Glomerular visceral epithelial cell (primary cell): Measurements from ENCODE around the gene FMOD.
"Not testable (repeated sequence)": the region's sequence is repeated elsewhere in the genome, so short reads cannot be mapped to it uniquely, and the experiment has no call there.

Experiments
- DNase-seq: peaks from one replicate; pipeline ENCODE4 v3.0.0-alpha.2; 2016; ENCODE audit errors: extremely low spot score

FMOD gene

GRCh38 chr1:203326830-203327683 is 23.9 kb downstream of the FMOD start:
- peak; percentile 90 for DNase-seq

DNA sequence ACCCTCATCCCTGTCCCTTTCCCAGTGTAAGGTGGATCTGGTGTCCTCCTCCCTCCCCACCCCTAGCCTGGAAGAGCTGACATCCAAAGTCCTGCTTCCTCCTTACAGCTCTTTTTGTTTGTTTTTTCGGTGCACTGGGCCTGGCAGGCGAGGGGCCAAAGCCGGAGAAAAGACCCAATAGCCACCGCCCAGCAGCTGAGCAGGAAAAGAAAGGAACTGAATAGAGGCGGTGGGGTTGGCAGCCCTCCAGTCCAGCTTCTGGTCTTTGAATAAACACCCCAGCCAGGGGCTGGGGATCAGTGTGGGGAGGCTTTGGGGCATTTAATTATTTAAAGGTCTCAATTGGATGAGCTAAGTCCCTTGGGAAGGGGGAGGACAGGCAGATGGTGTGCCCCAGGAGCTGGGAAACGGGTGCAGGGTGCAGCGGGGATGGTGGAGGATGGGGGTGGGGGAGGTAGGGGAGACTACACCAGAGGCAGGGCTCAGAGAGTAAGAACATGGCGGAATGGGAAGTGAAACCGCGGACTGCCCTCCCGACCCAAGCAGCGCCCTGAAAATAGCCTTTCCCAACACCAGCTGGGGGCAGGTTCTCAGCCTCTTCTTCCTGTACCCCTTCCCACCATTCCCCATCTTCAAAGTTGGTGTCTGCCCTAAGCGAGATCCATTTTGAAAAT is 25.4 kb downstream of the FMOD start:
- DNase-seq: no peak

DNA sequence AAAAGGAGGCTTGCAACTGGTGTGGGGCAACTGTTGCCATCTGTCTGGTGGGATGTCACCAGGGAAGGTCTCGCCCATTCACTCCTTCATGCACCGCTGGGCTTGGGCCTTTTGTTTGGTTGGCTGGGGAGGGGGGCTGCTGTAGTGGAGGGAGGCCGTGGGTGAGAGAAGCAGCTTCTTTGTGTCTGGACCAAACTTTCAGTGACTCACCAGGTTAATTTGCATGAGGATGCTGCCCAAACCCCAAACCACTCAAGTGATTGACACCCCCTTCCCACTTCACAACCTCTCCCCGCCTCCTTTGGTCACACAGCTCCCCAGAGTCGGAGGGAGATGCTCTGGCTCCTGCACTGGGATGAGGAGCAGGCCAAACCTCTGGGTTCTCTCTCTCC is 25.9 kb downstream of the FMOD start:
- no peak for DNase-seq

DNA sequence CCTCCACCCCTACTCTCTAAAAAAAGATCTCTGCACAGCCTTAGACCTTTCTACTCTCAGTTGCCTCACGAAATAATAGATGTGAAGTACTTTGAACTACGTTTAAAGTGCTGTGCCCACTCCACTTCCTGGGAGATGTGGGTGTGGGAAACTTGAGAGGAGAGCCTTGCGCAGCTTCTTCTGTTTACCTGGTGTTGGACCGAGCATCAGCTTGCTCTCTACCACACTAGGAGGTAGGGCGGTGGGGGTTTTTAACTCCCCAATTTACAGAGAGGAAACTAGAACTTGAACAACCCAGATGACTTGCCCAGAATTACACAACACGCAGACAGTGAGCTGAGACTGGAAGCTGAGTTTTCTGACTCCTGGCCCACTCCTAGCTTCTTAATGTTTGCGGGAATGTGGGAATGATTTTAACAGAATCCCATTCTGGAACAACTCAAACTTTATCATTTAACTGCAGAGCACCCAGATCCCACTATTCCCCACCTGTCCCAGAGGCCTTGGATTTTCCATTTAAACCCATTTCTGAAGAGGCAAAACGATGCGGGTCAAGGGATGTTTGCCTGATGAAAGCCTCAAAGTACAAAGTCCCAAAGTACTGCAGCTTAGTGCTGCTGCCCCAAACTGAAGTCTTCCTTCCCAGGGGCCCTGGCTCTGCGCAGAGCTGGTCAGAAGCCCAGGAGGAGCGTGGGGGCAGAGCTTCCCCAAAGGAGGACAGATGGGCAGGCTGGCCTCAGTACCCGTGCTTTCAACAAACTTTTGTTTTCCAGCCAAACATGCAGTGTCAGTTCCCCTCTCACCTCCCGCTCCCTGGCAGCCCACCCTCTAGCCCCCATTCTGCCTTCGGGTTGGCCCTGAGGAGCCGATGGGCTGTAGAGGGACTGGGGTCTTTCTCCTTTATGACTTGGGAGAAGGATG is 26.6 kb downstream of the FMOD start:
- no peak for DNase-seq

- no peak for DNase-seq
Measured at GRCh38 chr1:203323587-203323986, 27.3 kb downstream of the FMOD start.

GRCh38 chr1:203322500-203323179 is 28.3 kb downstream of the FMOD start:
- DNase-seq: no peak

DNA sequence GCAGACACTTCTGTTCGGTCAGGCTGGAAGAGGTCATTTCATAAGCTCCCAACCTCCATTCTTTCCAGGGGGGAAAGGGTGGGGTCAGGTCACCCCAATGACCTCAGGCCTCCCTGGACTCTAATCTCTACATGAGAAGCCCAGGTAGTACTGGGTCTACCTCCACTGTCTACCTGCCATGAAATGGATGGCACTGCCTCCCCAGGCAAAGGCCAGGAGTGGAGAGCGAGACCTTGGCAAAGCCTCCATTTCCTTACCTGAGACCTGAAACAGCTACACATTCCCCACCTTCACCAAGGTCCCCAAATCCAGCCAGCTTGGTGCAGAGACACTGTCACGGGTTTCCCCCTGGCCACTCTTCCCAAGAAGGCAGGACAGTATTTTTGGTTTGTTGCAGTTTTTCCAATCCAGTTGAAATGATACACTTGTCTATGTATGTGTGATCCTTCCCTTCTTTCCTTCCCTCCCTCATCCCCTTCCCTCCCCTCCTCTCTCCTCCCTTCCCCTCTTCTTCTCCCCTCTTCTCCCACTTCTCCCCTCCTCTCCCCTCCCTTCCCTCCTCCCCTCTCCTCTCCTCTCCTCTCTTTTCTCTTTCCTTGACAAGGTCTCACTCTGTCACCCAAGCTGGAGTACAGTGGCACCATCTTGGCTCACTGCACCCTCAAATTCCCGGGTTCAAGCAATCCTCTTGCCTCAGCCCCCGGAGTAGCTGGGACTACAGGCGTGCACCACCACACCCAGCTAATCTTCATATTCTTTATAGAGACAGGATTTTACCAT is 29.5 kb downstream of the FMOD start:
- DNase-seq: no peak

DNA sequence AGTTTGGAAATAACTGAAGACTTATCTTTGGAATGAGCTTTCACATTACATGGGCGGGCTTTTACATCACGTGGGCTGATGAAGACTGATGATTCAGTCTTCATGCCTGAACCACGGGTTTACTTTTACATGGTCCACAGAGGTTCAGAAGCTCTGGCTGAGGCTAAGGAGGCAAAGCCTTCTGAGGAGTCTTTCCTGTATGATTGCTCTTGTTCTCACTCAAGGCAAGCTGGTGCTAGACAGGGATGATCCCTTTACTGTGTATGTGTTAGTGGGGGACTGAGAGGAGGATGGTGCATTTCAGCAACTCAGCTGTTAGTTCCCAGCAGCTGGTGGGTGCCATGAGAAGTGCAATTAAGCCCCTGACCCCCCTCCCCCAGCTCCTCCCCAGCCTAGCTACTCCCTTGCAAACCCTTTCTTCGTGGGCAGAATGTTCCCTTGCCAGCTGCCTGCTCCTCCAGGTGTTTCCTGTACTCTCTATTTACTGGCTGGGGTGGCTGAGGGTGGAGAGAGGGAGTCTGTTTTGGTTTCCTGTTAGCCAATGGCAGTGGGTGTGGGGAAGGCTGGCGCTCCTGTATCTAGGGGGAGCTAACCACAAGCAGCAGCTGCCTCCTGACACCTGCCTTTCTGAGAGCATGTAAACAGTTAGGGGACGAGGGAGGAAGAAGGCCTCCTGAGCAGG is 30.2 kb downstream of the FMOD start:
- DNase-seq: no peak

DNA sequence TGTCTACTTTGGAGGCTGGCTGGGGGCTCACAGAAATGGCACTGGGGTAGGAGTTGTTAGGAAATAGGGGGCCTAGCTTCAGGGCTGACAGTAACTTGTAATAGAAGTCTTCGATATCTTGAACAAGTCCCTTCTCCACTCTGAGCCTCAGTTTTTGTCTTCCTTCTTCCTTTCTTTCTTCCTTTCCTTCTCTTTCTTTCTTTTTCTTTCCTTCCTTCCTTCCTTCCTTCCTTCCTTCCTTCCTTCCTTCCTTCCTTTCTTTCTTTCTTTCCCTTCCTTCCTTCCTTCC is 32.7 kb downstream of the FMOD start:
- DNase-seq: no peak

GRCh38 chr1:203317429-203318228 is 33.3 kb downstream of the FMOD start:
- no peak for DNase-seq

- no peak for DNase-seq
Measured at GRCh38 chr1:203316626-203317093, 34.3 kb downstream of the FMOD start.

GRCh38 chr1:203314025-203314759 is 36.7 kb downstream of the FMOD start:
- not testable (repeated sequence) for DNase-seq

- no peak for DNase-seq
Measured at GRCh38 chr1:203311368-203312301, 39.3 kb downstream of the FMOD start.

DNA sequence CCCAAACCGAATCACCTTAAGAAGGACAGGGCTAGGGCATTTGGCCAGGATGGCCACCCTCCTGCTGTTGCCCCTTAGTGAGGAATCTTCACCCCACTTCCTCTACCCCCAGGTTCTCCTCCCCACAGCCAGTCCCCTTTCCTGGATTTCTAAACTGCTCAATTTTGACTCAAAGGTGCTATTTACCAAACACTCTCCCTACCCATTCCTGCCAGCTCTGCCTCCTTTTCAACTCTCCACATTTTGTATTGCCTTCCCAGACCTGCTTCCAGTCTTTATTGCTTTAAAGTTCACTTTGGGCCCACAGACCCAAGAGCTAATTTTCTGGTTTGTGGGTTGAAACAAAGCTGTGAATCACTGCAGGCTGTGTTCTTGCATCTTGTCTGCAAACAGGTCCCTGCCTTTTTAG is 42.0 kb downstream of the FMOD start:
- no peak for DNase-seq

DNA sequence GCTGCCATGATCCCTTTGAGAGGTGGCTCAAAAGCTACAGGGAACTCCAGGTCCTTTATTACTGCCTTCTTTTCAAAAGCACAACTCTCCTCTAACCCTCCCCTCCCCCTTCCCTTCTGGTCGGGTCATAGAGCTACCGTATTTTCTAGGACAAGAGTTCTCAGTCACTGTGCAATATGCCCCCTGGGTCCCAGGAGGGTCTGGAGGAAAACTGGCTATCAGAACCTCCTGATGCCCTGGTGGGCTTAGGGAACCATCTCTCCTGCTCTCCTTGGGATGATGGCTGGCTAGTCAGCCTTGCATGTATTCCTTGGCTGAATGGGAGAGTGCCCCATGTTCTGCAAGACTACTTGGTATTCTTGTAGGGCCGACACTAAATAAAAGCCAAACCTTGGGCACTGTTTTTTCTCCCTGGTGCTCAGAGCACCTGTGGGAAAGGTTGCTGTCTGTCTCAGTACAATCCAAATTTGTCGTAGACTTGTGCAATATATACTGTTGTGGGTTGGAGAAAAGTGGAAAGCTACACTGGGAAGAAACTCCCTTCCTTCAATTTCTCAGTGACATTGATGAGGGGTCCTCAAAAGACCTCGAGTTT is 42.5 kb downstream of the FMOD start:
- DNase-seq: no peak

DNA sequence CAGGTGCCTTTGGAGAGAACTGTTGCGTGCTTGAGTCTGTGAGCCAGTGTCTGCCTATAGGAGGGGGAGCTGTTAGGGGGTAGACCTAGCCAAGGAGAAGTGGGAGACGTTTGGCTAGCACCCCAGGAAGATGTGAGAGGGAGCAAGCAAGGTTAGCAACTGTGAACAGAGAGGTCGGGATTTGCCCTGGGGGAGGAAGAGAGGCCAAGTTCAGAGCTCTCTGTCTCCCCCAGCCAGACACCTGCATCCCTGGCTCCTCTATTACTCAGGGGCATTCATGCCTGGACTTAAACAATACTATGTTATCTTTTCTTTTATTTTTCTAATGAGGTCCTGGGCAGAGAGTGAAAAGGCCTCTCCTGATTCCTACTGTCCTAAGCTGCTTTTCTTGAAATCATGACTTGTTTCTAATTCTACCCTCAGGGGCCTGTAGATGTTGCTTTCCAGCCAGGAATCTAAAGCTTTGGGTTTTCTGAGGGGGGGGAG is 43.2 kb downstream of the FMOD start:
- DNase-seq: no peak

- DNase-seq: no peak
Measured at GRCh38 chr1:203306965-203307541, 43.9 kb downstream of the FMOD start.
